HEK293 (cell line): ENCODE data around the gene BICC1.
A peak's percentile ranks its signal among the peaks of the same experiment; 100 is the strongest.

Experiments
- EGR2 ChIP-seq: fragments of 450-650 bp; formaldehyde crosslinking; IDR thresholded peaks from 2 replicates; pipeline ENCODE4 v1.5.1; 2016; ENCODE audit warnings: low read depth, missing biosample characterization, missing genetic modification characterization
- GLI4 ChIP-seq: fragments of 450-650 bp; formaldehyde crosslinking; IDR thresholded peaks from 2 replicates; pipeline ENCODE4 v1.5.1; 2016; ENCODE audit warnings: missing biosample characterization, missing genetic modification characterization
- KLF7 ChIP-seq: fragments of 450-650 bp; formaldehyde crosslinking; IDR thresholded peaks from 2 replicates; pipeline ENCODE4 v1.5.1; 2016; ENCODE audit warnings: missing biosample characterization, missing genetic modification characterization, borderline replicate concordance
- RBAK ChIP-seq: fragments of 450-650 bp; formaldehyde crosslinking; IDR thresholded peaks from 2 replicates; pipeline ENCODE4 v1.5.1; 2016; ENCODE audit warnings: missing biosample characterization, missing genetic modification characterization
- SP3 ChIP-seq: fragments of 450-650 bp; formaldehyde crosslinking; IDR thresholded peaks from 2 replicates; pipeline ENCODE4 v1.5.1; 2016; ENCODE audit warnings: missing biosample characterization, missing genetic modification characterization
- ZBTB17 ChIP-seq: fragments of 450-650 bp; formaldehyde crosslinking; IDR thresholded peaks from 2 replicates; pipeline ENCODE4 v1.5.1; 2016; ENCODE audit warnings: missing biosample characterization, missing genetic modification characterization
- ZIC2 ChIP-seq: fragments of 450-650 bp; formaldehyde crosslinking; IDR thresholded peaks from 2 replicates; pipeline ENCODE4 v1.5.1; 2016; ENCODE audit warnings: missing biosample characterization, missing genetic modification characterization
- ZNF202 ChIP-seq: fragments of 450-650 bp; formaldehyde crosslinking; IDR thresholded peaks from 2 replicates; pipeline ENCODE4 v1.5.1; 2016; ENCODE audit warnings: missing biosample characterization, missing genetic modification characterization, borderline replicate concordance
- ZNF248 ChIP-seq: fragments of 450-650 bp; formaldehyde crosslinking; IDR thresholded peaks from 2 replicates; pipeline ENCODE4 v1.5.1; 2017; ENCODE audit warnings: missing biosample characterization, missing genetic modification characterization
- ZNF335 ChIP-seq: fragments of 450-650 bp; formaldehyde crosslinking; conservative IDR thresholded peaks from 2 replicates; pipeline ENCODE4 v1.5.1; 2016; ENCODE audit warnings: missing biosample characterization, missing genetic modification characterization
- ZNF433 ChIP-seq: fragments of 450-650 bp; formaldehyde crosslinking; IDR thresholded peaks from 2 replicates; pipeline ENCODE4 v1.5.1; 2016; ENCODE audit warnings: missing biosample characterization, missing genetic modification characterization, low read depth
- ZNF501 ChIP-seq: fragments of 450-650 bp; formaldehyde crosslinking; IDR thresholded peaks from 2 replicates; pipeline ENCODE4 v1.5.1; 2016; ENCODE audit warnings: missing biosample characterization, missing genetic modification characterization
- ZNF521 ChIP-seq: fragments of 450-650 bp; formaldehyde crosslinking; IDR thresholded peaks from 2 replicates; pipeline ENCODE4 v1.5.1; 2017; ENCODE audit warnings: missing biosample characterization, mild to moderate bottlenecking, missing genetic modification characterization
- ZNF585B ChIP-seq: fragments of 450-650 bp; formaldehyde crosslinking; IDR thresholded peaks from 2 replicates; pipeline ENCODE4 v1.5.1; 2016; ENCODE audit warnings: missing biosample characterization, missing genetic modification characterization
- ZNF596 ChIP-seq: fragments of 450-650 bp; IDR thresholded peaks from 2 replicates; pipeline ENCODE4 v1.5.0; 2018; ENCODE audit warnings: missing biosample characterization, mild to moderate bottlenecking, missing genetic modification characterization, moderate library complexity
- ZNF654 ChIP-seq: fragments of 450-650 bp; formaldehyde crosslinking; IDR thresholded peaks from 2 replicates; pipeline ENCODE4 v1.5.1; 2016; ENCODE audit warnings: low read depth, missing biosample characterization, missing genetic modification characterization
- ZNF76 ChIP-seq: fragments of 450-650 bp; formaldehyde crosslinking; IDR thresholded peaks from 2 replicates; pipeline ENCODE4; 2016; ENCODE audit warnings: low read depth, missing biosample characterization, missing genetic modification characterization, borderline replicate concordance
- ZNF776 ChIP-seq: fragments of 450-650 bp; formaldehyde crosslinking; IDR thresholded peaks from 2 replicates; pipeline ENCODE4 v1.5.0; 2017; ENCODE audit warnings: missing biosample characterization, missing genetic modification characterization, borderline replicate concordance
- TF ChIP-seq, protein P1 (sequence below): fragments of 450-650 bp; formaldehyde crosslinking; IDR thresholded peaks from 2 replicates; pipeline ENCODE4 v1.5.1; 2016; ENCODE audit warnings: missing biosample characterization, missing genetic modification characterization
- TF ChIP-seq, protein P2 (sequence below): fragments of 450-650 bp; formaldehyde crosslinking; IDR thresholded peaks from 2 replicates; pipeline ENCODE4 v1.5.1; 2016; ENCODE audit warnings: missing biosample characterization, missing genetic modification characterization
- TF ChIP-seq, protein P3 (sequence below): fragments of 450-650 bp; formaldehyde crosslinking; IDR thresholded peaks from 2 replicates; pipeline ENCODE4 v1.5.1; 2016; ENCODE audit warnings: missing biosample characterization, missing genetic modification characterization
- TF ChIP-seq, protein P4 (sequence below): fragments of 450-650 bp; formaldehyde crosslinking; IDR thresholded peaks from 2 replicates; pipeline ENCODE4 v1.5.1; 2016; ENCODE audit warnings: missing biosample characterization, missing genetic modification characterization, borderline replicate concordance
- TF ChIP-seq, protein P5 (sequence below): fragments of 450-650 bp; formaldehyde crosslinking; IDR thresholded peaks from 2 replicates; pipeline ENCODE4 v1.5.1; 2016; ENCODE audit warnings: missing biosample characterization, missing genetic modification characterization

The BICC1 gene

DNA sequence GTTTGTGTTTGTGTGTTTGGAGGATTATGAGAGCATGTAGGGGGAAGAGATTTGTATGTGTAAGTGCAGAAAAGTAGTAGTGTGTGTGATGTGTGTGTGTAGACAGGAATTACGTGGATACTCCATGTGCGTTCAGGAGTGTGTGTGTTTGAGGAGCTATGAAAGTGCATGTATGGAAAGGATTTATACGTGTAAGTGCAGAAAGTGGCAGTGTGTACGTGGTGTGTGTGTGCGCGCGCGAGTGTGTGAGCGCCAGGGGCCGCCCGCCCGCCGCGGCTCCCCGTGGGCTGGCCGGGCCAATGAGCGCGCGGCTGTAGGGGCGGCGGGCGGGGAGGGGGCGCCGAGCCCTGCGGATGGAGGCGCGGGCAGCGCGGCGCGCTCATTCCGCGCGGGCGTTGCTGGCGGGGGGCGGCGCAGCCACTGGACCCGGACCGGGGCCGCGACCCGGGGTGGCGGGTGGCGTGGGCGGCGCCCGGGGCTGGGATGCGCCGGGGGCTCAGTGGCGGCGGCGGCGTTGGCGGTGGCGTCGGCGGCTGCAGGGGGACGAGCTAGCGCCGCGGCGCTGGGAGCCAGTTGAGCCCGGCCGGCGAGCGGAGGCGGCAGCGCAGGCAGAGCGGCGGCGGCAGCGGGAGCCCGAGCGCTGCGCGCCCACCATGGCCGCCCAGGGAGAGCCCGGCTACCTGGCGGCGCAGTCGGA lies at the start of gene BICC1 (continued):
- TF ChIP-seq ZNF521 (tag by site-specific recombination): no peak
- no peak for TF ChIP-seq EGR2 (tag by site-specific recombination)
- TF ChIP-seq GLI4: no peak
- TF ChIP-seq ZNF202 (tag by site-specific recombination): no peak
- TF ChIP-seq KLF7 (tag by site-specific recombination): no peak
- no peak for TF ChIP-seq ZNF76 (tag by site-specific recombination)
- peak; percentile 74 for TF ChIP-seq ZIC2 (tag by site-specific recombination)
- TF ChIP-seq ZNF501 (tag by site-specific recombination): peak; percentile 71; the same call in 1 of the 2 replicates
- no peak; the same call in 1 of the 2 replicates for TF ChIP-seq SP3 (tag by site-specific recombination)
- TF ChIP-seq ZNF776 (tag by site-specific recombination): no peak
- peak; percentile 49 for TF ChIP-seq ZBTB17 (tag by site-specific recombination)
- TF ChIP-seq ZNF335 (tag by site-specific recombination): peak; percentile 92
- TF ChIP-seq, protein P1, sequence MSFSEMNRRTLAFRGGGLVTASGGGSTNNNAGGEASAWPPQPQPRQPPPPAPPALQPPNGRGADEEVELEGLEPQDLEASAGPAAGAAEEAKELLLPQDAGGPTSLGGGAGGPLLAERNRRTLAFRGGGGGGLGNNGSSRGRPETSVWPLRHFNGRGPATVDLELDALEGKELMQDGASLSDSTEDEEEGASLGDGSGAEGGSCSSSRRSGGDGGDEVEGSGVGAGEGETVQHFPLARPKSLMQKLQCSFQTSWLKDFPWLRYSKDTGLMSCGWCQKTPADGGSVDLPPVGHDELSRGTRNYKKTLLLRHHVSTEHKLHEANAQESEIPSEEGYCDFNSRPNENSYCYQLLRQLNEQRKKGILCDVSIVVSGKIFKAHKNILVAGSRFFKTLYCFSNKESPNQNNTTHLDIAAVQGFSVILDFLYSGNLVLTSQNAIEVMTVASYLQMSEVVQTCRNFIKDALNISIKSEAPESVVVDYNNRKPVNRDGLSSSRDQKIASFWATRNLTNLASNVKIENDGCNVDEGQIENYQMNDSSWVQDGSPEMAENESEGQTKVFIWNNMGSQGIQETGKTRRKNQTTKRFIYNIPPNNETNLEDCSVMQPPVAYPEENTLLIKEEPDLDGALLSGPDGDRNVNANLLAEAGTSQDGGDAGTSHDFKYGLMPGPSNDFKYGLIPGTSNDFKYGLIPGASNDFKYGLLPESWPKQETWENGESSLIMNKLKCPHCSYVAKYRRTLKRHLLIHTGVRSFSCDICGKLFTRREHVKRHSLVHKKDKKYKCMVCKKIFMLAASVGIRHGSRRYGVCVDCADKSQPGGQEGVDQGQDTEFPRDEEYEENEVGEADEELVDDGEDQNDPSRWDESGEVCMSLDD (tag by site-specific recombination): no peak
- TF ChIP-seq, protein P2, sequence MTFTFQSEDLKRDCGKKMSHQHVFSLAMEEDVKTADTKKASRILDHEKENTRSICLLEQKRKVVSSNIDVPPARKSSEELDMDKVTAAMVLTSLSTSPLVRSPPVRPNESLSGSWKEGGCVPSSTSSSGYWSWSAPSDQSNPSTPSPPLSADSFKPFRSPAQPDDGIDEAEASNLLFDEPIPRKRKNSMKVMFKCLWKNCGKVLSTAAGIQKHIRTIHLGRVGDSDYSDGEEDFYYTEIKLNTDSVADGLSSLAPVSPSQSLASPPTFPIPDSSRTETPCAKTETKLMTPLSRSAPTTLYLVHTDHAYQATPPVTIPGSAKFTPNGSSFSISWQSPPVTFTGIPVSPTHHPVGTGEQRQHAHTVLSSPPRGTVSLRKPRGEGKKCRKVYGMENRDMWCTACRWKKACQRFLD (tag by site-specific recombination): no peak
- TF ChIP-seq ZNF585B (tag by site-specific recombination): no peak
- TF ChIP-seq, protein P3, sequence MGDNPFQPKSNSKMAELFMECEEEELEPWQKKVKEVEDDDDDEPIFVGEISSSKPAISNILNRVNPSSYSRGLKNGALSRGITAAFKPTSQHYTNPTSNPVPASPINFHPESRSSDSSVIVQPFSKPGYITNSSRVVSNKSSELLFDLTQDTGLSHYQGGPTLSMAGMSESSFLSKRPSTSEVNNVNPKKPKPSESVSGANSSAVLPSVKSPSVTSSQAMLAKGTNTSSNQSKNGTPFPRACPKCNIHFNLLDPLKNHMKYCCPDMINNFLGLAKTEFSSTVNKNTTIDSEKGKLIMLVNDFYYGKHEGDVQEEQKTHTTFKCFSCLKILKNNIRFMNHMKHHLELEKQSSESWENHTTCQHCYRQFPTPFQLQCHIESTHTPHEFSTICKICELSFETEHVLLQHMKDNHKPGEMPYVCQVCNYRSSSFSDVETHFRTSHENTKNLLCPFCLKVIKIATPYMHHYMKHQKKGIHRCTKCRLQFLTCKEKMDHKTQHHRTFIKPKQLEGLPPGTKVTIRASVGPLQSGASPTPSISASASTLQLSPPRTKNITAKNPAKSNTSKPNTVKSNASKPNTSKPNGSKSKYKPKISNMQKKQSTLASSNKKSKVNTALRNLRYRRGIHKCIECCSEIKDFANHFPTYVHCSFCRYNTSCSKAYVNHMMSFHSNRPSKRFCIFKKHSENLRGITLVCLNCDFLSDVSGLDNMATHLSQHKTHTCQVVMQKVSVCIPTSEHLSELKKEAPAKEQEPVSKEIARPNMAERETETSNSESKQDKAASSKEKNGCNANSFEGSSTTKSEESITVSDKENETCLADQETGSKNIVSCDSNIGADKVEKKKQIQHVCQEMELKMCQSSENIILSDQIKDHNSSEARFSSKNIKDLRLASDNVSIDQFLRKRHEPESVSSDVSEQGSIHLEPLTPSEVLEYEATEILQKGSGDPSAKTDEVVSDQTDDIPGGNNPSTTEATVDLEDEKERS: no peak; the same call in 1 of the 2 replicates
- no peak for TF ChIP-seq RBAK (tag by site-specific recombination)
- TF ChIP-seq, protein P4, sequence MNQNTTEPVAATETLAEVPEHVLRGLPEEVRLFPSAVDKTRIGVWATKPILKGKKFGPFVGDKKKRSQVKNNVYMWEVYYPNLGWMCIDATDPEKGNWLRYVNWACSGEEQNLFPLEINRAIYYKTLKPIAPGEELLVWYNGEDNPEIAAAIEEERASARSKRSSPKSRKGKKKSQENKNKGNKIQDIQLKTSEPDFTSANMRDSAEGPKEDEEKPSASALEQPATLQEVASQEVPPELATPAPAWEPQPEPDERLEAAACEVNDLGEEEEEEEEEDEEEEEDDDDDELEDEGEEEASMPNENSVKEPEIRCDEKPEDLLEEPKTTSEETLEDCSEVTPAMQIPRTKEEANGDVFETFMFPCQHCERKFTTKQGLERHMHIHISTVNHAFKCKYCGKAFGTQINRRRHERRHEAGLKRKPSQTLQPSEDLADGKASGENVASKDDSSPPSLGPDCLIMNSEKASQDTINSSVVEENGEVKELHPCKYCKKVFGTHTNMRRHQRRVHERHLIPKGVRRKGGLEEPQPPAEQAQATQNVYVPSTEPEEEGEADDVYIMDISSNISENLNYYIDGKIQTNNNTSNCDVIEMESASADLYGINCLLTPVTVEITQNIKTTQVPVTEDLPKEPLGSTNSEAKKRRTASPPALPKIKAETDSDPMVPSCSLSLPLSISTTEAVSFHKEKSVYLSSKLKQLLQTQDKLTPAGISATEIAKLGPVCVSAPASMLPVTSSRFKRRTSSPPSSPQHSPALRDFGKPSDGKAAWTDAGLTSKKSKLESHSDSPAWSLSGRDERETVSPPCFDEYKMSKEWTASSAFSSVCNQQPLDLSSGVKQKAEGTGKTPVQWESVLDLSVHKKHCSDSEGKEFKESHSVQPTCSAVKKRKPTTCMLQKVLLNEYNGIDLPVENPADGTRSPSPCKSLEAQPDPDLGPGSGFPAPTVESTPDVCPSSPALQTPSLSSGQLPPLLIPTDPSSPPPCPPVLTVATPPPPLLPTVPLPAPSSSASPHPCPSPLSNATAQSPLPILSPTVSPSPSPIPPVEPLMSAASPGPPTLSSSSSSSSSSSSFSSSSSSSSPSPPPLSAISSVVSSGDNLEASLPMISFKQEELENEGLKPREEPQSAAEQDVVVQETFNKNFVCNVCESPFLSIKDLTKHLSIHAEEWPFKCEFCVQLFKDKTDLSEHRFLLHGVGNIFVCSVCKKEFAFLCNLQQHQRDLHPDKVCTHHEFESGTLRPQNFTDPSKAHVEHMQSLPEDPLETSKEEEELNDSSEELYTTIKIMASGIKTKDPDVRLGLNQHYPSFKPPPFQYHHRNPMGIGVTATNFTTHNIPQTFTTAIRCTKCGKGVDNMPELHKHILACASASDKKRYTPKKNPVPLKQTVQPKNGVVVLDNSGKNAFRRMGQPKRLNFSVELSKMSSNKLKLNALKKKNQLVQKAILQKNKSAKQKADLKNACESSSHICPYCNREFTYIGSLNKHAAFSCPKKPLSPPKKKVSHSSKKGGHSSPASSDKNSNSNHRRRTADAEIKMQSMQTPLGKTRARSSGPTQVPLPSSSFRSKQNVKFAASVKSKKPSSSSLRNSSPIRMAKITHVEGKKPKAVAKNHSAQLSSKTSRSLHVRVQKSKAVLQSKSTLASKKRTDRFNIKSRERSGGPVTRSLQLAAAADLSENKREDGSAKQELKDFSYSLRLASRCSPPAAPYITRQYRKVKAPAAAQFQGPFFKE (tag by site-specific recombination): no peak
- no peak for TF ChIP-seq ZNF654
- TF ChIP-seq ZNF433: no peak
- TF ChIP-seq, protein P5, sequence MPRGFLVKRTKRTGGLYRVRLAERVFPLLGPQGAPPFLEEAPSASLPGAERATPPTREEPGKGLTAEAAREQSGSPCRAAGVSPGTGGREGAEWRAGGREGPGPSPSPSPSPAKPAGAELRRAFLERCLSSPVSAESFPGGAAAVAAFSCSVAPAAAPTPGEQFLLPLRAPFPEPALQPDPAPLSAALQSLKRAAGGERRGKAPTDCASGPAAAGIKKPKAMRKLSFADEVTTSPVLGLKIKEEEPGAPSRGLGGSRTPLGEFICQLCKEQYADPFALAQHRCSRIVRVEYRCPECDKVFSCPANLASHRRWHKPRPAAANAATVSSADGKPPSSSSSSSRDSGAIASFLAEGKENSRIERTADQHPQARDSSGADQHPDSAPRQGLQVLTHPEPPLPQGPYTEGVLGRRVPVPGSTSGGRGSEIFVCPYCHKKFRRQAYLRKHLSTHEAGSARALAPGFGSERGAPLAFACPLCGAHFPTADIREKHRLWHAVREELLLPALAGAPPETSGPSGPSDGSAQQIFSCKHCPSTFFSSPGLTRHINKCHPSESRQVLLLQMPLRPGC (tag by site-specific recombination): no peak
- TF ChIP-seq ZNF248 (tag by site-specific recombination): no peak
- no peak for TF ChIP-seq ZNF596 (tag by site-specific recombination)
